ENCODE measurements around the gene NDE1.
"Not testable (repeated sequence)": the region's sequence is repeated elsewhere in the genome, so short reads cannot be mapped to it uniquely, and the experiment has no call there.

NDE1 gene

DNA sequence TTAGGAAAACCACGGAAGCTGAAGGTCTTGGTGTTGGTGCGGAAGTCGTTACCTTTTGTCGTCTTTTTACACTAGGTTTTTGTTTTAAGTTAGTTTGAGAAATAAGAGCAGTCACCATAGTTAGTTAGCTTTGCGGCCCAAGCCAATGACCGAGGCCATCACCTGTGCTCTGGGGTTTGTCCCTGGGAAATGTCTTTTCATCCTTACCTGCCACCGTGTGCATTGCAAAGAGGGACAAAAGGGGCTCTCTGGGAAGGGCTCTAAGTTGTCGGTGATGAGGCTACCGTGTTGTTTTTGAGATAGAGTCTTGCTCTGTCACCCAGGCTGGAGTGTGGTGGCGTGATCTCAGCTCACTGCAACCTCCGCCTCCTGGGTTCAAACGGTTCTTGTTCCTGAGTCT, 49.8 kb downstream of the NDE1 start:
- no peak for DNase-seq (ENCODE audit: low read depth)

DNA sequence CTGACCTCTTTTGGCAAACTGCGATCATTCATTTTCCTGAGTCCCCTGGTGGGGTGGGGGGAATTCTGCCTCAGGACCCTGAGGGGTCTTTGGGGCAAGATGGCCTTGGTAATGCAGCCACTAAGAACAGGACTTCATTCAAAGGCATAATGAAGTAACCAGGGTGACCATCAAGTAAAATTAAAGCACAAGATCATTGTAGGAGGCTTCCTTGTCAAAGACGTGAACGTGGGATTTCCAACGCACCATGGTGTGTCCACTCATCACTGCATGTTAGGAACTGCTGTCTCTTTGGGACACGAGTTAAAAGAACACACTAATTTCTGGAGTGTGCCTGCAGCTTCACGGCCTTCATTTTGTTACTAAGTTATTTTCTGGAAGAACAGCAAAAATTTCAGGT, 51.3 kb downstream of the NDE1 start:
- no peak for DNase-seq (ENCODE audit: low read depth)

DNA sequence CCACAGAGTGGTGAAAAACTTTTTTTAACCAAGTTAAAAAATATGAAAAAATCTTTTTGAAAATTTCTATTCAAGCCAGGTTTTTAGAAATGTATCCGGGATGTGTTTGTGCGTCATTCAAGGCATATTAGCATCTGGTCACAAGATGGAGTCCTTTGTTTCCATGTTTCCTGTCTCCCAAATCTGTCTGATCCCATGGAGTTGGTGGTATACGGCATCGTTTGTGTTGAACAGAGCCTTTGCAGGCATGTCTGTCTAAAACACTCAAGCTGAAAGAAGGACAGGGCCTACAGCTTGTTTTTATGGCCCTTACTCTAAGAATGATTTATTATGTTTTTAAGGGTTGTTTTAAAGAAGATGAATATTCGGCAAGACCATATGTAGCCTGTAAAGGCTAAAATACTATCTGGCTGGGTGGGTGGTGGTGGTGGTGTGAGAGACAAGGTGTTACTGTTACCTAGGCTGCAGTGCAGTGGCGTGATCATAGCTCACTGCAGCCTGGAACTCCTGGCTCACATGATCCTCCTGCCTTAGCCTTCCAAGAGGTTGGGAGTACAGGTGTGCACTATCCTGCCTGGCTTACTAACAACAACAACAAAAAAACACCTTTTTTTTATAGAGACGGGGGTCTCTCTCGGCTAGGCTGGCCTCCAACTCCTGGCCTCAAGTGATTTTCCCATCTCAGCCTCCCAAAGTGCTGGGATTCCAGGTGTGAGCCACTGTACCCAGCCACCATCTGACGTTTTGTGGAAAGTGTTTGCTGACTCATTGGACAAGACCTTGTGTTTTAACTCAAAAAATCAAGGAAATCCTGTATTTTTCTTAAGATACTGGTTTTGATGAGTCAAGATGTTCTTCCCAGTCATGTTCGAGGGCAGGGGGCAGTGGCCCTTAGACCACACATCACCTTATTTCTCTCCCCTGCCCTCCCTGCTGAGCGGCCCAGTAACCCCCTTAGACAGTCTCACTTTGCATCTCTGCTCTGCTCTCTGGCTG, 52.2 kb downstream of the NDE1 start:
- DNase-seq (ENCODE audit: low read depth) = no peak

DNA sequence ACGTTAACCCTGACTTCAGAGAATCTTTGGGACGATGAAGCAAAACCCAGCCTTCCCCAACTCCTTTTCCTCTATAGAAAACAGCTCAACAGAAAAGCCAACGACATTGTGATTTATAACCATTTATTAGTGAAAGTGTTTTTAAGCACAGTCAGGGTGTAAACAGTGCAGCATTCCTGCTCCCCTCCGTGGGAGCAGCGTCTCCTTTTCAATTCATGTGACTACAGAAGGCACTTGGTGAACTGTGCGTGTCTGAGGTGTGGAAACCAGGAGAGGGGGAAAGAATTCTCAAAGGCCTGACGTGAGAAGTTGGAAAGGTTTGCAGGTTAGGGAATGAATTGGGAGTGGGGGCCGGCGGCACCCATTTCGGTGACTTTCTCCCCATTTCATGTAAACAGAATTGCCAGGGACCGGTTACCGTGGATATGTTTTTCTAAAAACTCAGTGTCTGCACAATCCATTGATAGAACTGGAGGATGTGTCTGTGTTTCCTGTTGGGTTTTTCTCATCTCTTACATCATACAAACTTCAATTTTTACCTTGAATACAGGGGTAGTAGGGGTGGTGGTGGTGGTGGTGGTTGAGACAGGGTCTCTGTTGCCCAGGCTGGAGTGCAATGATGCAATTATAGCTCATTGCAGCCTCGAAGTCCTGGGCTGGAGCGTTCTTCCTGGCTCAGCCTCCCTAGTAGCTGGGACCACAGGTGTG, 53.1 kb downstream of the NDE1 start:
- no peak for DNase-seq (ENCODE audit: low read depth)

- DNase-seq (ENCODE audit: low read depth) = no peak
Observed at GRCh38 chr16:15704545-15704987, 54.5 kb downstream of the NDE1 start.

DNA sequence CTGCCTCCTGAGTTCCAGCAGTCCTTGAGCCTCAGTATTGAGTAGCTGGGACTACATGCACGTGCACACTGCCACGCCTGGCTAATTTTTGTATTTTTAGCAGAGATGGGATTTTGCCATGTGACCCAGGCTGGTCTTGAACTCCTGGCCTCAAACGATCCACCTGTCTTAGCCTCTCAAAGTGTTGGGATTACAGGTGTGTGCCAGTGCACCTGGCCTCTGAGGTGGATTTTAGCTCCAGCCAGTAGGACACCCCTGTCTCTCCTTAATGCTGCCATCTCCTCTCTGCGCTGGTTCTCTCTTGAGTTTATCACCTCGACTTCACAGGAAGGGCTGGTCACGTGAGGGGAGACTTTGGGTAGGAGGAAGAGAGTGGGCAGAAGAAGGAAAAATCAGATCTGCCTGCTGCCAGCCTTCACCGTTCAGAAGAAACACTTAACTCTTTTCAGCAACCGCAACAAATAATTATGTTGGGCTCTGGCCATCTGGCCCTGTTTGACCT, 55.1 kb downstream of the NDE1 start:
- DNase-seq (ENCODE audit: low read depth) = no peak

DNA sequence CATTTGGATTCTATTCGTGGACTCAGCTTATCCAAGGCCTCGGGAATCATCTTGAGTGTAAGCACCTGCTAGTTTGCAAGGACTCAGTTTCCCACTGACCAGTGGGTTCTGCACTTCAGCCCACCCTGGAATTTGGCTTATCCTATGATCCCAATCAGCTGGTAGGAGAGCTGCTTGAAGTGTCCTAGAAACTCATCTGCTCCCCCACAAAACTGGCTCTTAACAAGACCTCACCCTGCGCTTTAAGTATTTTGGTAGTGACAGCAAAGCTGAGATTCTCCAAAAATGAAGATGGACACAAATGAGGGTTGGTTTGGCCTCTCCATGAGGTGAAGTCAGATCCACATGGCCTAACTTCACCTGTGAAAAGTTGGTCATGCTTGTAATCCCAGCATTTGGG, 57.3 kb downstream of the NDE1 start:
- no peak for DNase-seq (ENCODE audit: low read depth)

DNA sequence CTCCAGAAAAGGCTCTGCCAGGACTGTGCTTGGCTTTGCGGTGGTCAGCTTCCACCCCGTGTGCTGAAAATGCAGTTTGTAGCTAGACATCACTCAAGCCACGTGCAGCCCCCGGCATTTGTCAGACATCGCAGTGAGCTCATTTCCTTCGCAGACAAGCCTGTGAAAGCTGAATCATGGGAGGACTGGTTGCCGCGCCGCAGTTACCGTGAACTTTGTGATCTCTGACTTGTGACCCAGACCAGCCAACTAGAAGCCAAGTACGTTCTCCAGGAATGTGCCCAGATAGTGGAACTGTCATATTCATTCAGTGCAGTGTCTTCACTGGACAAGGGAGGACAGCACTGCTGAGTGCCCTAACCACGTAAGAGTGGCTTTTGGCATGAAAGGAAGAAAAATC, 58.1 kb downstream of the NDE1 start:
- no peak for DNase-seq (ENCODE audit: low read depth)

DNA sequence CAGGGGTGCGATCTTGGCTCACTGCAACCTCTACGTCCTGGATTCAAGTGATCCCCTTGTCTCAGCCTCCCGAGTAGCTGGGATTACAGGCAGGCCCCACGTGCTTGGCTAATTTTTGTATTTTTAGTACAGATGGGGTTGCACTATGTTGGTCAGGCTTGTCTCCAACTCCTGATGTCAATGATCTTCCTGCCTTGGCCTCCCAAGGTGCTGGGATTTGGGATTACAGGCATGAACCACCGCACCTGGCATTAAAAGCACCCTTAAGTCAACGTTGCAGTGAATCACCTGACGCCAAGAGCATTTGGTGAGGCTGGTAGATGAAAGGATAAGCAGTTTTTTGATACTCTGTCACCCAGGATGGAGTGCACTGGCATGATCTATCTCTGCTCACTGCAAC, 59.0 kb downstream of the NDE1 start:
- DNase-seq (ENCODE audit: low read depth) = no peak

DNA sequence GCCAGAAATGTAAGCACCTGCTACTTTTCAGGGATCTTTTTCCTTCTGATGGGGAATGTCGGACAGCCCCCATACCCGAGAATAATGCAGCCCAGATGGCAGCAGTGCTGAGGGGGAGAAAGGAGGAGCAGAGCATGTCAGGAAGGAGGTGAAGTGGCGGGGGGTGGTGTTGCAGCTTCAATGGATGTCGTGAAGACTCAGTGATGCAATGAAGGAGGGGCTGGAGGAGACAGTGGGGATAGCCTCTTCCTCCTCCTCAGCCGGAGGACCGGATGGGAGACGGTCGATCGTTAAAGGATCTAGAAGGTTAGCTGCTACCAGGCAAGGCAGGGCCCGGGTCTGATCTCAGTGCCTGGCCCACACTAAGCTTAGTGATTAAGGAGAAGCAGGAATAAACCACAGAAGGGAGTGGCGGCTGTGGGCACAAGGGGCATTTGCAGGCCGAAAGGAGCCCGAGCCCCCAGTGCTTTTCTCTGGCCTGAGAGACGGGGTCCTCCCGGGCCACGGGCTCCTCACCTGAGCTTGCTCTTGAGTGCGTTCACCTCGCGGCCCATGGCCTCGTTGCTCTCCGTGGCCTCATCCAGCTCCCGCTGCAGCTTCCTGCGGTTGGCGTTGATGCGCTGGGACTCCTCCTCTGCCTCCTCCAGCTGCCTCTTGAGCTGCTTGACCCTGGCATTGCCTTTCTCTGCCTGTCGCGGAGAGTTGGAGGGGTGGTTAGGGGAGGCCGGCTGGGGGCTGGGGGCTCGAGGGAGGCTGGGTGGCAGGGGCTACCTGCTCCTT, 64.5 kb downstream of the NDE1 start:
- DNase-seq (ENCODE audit: low read depth) = no peak

DNA sequence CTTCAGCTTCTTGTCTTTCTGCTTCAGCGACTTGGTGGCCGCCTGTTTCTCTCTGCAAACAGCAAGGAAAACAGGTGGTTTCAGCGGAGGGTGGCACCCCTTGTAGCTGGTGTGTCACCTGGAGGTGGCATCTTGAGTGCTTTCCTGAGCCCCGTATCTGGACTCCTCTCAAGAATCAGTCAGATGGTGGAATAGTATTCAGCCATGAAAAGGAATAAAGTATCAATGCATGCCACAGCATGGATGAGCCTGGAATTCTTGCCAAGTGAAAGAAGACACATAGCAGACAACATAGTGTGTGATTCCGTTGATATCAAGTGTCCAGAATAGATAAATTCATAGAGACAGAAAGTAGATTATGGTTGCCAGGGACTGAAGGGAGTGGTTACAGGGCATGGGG, 65.2 kb downstream of the NDE1 start:
- no peak for DNase-seq (ENCODE audit: low read depth)

GRCh38 chr16:15716694-15717447, 66.8 kb downstream of the NDE1 start:
- DNase-seq (ENCODE audit: low read depth) = no peak

DNA sequence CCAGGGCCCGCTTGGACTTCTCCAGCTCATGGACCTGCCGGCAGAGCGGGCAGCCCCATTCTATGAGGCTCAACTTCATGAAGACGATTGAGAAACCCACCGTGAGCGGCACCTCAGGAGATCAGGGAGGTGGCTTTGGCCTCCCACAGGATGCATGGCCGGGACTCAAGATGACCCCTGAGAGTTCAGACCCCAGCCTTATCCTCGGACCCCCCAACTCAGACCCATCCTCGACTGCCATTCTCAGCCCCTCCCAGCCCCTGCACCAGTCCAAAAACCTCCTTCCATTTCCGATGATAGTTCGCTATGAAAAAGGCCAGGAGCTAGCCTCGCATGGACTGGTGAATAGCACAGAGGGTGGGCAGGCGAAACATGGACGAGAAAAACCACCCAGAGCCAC, 71.0 kb downstream of the NDE1 start:
- DNase-seq (ENCODE audit: low read depth) = no peak

GRCh38 chr16:15723808-15724207, 73.8 kb downstream of the NDE1 start:
- no peak for DNase-seq (ENCODE audit: low read depth)

- no peak for DNase-seq (ENCODE audit: low read depth)
Observed at GRCh38 chr16:15725641-15726240, 75.7 kb downstream of the NDE1 start.

GRCh38 chr16:15726715-15727114, 76.7 kb downstream of the NDE1 start:
- DNase-seq (ENCODE audit: low read depth) = no peak

DNA sequence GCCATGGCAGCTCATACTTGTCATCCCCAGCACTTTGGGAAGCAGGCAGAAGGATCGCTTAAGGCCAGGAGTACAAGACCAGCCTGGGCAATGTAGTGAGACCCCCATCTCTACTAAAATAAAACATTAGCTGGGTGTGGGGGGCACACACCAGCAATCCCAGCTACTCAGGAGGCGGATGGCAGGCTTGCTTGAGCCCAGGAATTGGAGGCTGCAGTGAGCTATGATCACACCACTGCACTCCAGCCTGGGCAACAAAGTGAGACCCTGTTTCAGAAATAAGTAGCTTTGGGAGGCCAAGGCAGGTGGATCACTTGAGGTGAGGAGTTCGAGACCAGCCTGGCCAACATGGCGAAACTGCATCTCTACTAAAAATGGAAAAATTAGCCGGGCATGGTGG, 77.7 kb downstream of the NDE1 start:
- DNase-seq (ENCODE audit: low read depth) = not testable (repeated sequence)

- DNase-seq (ENCODE audit: low read depth) = no peak
Observed at GRCh38 chr16:15729152-15729551, 79.1 kb downstream of the NDE1 start.

DNA sequence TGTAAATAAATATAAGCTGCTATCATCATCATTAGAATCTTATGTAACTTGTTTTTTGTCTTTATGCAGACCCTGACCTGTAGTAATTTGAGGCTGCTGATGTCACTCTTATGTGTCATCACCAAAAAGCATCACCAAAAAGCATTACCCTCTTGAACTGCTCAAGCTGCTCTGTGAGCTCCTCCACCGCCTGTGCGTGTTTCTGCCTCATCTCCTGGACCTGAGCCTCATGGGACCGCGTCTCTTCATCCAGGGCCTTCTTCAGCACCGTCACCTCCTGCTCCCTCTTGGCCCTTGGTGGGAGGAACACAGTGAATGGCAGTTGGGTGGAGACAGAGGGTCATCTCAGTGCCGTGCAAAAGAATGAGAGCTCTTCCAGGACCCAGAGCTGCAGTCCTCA, 82.4 kb downstream of the NDE1 start:
- no peak for DNase-seq (ENCODE audit: low read depth)

DNA sequence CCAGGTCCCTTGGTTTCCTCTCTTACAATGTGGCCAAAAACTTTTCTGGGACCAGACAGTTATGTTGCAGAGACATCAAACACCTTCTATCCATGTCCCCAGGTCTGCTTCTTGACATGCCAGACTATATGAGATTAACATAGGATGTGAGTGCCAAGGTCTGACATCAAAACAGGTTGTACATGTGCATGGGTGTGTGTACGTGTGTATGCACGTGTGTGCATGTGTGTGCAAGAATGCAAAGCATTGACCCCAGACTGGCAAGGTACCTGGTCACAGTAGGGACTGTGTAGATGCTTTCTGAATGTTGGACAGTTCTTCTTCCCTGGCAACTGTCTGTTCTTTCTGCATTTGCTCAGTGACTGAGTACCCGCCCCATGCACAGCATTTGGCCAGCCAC, 85.6 kb downstream of the NDE1 start:
- DNase-seq (ENCODE audit: low read depth) = no peak

DNA sequence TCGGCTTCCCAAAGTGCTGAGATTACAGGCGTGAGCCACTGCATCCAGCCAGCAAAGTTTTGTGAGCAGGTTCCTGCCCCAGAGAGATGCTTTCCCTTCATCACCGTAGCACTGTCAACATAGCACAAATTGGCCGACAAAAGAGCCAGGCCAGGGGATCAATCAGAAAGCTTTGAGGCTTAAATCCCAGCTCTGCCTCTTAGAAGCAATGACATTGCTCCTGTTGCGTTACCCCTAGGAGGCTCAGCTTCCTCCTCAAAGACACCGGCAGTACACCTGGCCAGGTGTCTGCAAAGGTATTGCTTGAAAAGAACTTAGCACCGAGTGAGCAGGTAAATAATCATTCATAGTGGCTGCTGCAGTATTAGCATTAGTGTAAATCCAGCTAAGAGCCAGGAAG, 86.5 kb downstream of the NDE1 start:
- no peak for DNase-seq (ENCODE audit: low read depth)
